ENCODE measurements around the gene OXT. TPM values are rescaled to one million over a fixed set of nuclear protein-coding genes. Genes with fewer than 3 reads are reported as not detected.

OXT gene
- total and polyA plus RNA-seq, 2 of the 13 experiments (the other 11 are each of a cell fraction or from before 2014, with no cell fraction given): not detected

DNA sequence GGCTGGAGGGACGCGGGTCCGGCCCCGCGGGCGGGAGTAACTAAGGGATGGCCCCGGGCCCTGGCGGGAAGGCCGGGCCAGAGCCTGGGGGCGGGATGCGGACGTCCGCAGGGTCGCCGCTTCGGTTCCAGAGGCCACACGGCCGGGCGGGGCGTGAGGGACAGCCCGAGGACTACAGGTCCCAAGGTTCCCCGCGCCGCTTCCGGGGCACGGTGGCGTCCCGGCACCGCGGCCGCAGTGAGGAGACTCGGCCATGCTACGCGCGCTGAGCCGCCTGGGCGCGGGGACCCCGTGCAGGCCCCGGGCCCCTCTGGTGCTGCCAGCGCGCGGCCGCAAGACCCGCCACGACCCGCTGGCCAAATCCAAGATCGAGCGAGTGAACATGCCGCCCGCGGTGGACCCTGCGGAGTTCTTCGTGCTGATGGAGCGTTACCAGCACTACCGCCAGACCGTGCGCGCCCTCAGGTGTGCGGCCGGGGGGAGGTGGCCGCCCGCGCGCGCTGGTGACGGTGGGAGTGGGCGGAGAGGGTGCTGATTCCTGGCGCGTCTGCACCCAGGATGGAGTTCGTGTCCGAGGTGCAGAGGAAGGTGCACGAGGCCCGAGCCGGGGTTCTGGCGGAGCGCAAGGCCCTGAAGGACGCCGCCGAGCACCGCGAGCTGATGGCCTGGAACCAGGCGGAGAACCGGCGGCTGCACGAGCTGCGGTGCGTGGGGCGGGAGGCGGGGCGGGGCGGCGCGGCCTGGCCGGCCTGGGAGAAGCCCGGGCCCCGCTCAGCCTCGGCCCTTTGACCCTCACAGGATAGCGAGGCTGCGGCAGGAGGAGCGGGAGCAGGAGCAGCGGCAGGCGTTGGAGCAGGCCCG lies 25.4 kb upstream of the OXT start, which contains the start of gene MRPS26 (continued):
- TF ChIP-seq RAD21 (CRISPR knock-in tag; IDR thresholded peaks at IDR 0.05) (peak; percentile 65), ZNF790 (CRISPR knock-in tag; IDR thresholded peaks at IDR 0.05; ENCODE audit: borderline replicate concordance) (peak; percentile 98; the same call in 1 of the 2 replicates), RXRB (CRISPR knock-in tag; IDR thresholded peaks at IDR 0.05; ENCODE audit: borderline replicate concordance) (peak; percentile 43; the same call in 1 of the 2 replicates), ZNF549 (CRISPR knock-in tag; IDR thresholded peaks at IDR 0.05) (no peak; the same call in none of the 2 replicates), PRDM15 (CRISPR knock-in tag; IDR thresholded peaks at IDR 0.05) (peak; percentile 14; the same call in 1 of the 2 replicates), U2AF2 (IDR thresholded peaks at IDR 0.05; ENCODE audit: low read depth, low read length) (peak; percentile 59; the same call in 1 of the 2 replicates), GLI4 (CRISPR knock-in tag; IDR thresholded peaks at IDR 0.05; ENCODE audit: borderline replicate concordance) (peak; percentile 100), STAT5B (CRISPR knock-in tag; IDR thresholded peaks at IDR 0.05) (peak; percentile 85; the same call in 1 of the 2 replicates), ZNF281 (CRISPR knock-in tag; IDR thresholded peaks at IDR 0.05; ENCODE audit: borderline replicate concordance) (peak; percentile 46), FOXC1 (CRISPR knock-in tag; IDR thresholded peaks at IDR 0.05; ENCODE audit: borderline replicate concordance) (peak; percentile 93), SSRP1 (CRISPR knock-in tag; IDR thresholded peaks at IDR 0.05) (0 out of 2 replicates have a peak, but pooled peaks have one; percentile 1), NFKBIZ (CRISPR knock-in tag; IDR thresholded peaks at IDR 0.05) (no peak; the same call in 1 of the 2 replicates), LCORL (IDR thresholded peaks at IDR 0.05) (peak; percentile 37; the same call in 1 of the 2 replicates), LCORL (CRISPR knock-in tag; IDR thresholded peaks at IDR 0.05) (peak; percentile 80), ZNF441 (CRISPR knock-in tag; IDR thresholded peaks at IDR 0.05; ENCODE audit: borderline replicate concordance) (peak; percentile 25; the same call in 1 of the 2 replicates), MED13 (CRISPR knock-in tag; IDR thresholded peaks at IDR 0.05) (peak; percentile 85)
- TF ChIP-seq, protein P1, sequence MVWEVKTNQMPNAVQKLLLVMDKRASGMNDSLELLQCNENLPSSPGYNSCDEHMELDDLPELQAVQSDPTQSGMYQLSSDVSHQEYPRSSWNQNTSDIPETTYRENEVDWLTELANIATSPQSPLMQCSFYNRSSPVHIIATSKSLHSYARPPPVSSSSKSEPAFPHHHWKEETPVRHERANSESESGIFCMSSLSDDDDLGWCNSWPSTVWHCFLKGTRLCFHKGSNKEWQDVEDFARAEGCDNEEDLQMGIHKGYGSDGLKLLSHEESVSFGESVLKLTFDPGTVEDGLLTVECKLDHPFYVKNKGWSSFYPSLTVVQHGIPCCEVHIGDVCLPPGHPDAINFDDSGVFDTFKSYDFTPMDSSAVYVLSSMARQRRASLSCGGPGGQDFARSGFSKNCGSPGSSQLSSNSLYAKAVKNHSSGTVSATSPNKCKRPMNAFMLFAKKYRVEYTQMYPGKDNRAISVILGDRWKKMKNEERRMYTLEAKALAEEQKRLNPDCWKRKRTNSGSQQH (CRISPR knock-in tag; IDR thresholded peaks at IDR 0.05; ENCODE audit: low read depth): peak; percentile 88
- TF ChIP-seq, protein P2, sequence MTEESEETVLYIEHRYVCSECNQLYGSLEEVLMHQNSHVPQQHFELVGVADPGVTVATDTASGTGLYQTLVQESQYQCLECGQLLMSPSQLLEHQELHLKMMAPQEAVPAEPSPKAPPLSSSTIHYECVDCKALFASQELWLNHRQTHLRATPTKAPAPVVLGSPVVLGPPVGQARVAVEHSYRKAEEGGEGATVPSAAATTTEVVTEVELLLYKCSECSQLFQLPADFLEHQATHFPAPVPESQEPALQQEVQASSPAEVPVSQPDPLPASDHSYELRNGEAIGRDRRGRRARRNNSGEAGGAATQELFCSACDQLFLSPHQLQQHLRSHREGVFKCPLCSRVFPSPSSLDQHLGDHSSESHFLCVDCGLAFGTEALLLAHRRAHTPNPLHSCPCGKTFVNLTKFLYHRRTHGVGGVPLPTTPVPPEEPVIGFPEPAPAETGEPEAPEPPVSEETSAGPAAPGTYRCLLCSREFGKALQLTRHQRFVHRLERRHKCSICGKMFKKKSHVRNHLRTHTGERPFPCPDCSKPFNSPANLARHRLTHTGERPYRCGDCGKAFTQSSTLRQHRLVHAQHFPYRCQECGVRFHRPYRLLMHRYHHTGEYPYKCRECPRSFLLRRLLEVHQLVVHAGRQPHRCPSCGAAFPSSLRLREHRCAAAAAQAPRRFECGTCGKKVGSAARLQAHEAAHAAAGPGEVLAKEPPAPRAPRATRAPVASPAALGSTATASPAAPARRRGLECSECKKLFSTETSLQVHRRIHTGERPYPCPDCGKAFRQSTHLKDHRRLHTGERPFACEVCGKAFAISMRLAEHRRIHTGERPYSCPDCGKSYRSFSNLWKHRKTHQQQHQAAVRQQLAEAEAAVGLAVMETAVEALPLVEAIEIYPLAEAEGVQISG (CRISPR knock-in tag; IDR thresholded peaks at IDR 0.05): peak; percentile 96
